Right cardiac atrium (tissue), 5 donors: ENCODE measurements around the gene NPW. TPM values are rescaled to one million over a fixed set of nuclear protein-coding genes. Genes with fewer than 3 reads are reported as not detected.

Experiments
- ATAC-seq, 2 donors: fragments of 200-7000 bp; cut with Tn5 transposase; one replicate each; pipeline versions ENCODE4 v1.8.0 to v1.9.1; 2020; ENCODE audit warnings: moderate library complexity in 2 of 2, mild to moderate bottlenecking in 1 of 2
- DNase-seq, 3 donors: peaks; one replicate each; pipeline ENCODE4 v3.0.0-alpha.2; 2020
- H3K27ac ChIP-seq: one replicate; pipeline ENCODE4 v1.5.1; 2013; ENCODE audit warnings: mild to moderate bottlenecking, low read length, control low read depth, moderate library complexity
- H3K27me3 ChIP-seq: one replicate; pipeline ENCODE4 v1.6.1; 2013; ENCODE audit not compliant: control insufficient read depth, insufficient read depth
- H3K4me1 ChIP-seq: one replicate; pipeline ENCODE4 v1.6.1; 2013; ENCODE audit warnings: low read length; ENCODE audit not compliant: control insufficient read depth, insufficient read depth
- H3K4me3 ChIP-seq: one replicate; pipeline ENCODE4 v1.5.1; 2013; ENCODE audit warnings: low read length, control low read depth
- H3K9me3 ChIP-seq: one replicate; pipeline ENCODE4 v1.6.1; 2013; ENCODE audit warnings: low read length; ENCODE audit not compliant: control insufficient read depth
- WGBS: extraction: QIAGEN DNeasy Blood & Tissue Kit; methylation state at CpG from one replicate; pipeline ENCODE4 v1.1.7; 2013; 5-methylcytosine and 5-hydroxymethylcytosine counted together
- intact Hi-C, 4 donors: fragments of 100-400 bp; cut with DNase I; formaldehyde crosslinking; loops; one replicate each; pipeline versions ENCODE4 v1.11.0 to v1.14.0; 2022 to 2023
- polyA plus RNA-seq: library from polyadenylated mRNA; stranded (reverse); fragments of 200-250 nt; gene quantifications from one replicate; pipeline ENCODE4 v1.2.3, GENCODE V29; 2013
- total RNA-seq, 4 donors: library from RNA; stranded (reverse); fragmentation: NEBNext Ultra II Directional; extraction: Animal tissue kit (Norgen Biotek cat#: 25700); gene quantifications; one replicate each; pipeline ENCODE4 v1.2.1, GENCODE V29; 2021
- donor health status: healthy with polysubstance abuse.
- donor health status: DM: no; HTN: yes; CAD: no.
- donor health status: DM: no; HTN: no; CAD: no.
- donor health status: DM: no; HTN: yes; CAD: no; lungs with severe emphysema.
- donor health status: DM: yes; HTN: yes; CAD: no.

NPW gene
- total and polyA plus RNA-seq, 5 donors = not detected

- Histone ChIP-seq H3K27ac (no peak overlapping the region), H3K9me3 (no peaks in the 10 kb centered on the region), H3K27me3 (no peaks in the 10 kb centered on the region), H3K4me1 (no peaks in the 10 kb centered on the region), H3K4me3 (no peak overlapping the region)
- DNase-seq (no peak), ATAC-seq (no peak)
- WGBS = 94% methylated on average over 18 of the region's 18 CpGs
- intact Hi-C loops = no loop called here
Measured at GRCh38 chr16:2061023-2061422, 41.4 kb downstream of the NPW start.

DNA sequence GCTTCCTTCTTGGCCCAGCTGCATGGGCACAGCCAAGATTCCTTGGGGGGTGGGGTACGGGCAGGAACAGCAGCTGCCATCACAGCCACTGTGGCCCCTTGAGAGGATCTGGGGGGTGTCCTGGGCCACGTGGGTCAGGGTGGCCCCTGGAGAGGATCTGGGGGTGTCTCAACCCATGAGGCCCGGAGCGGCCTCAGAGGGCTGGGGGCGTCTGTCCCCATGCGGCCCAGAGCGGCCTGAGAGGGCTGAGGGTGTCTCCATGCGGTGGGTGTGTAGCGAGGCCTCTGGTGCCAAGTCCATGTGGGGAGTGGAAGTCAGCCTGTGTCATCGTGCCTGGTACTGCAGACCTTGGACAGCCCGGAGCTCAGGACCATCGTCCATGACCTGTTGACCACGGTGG is 41.9 kb downstream of the NPW start:
- ATAC-seq = no peak
- Histone ChIP-seq H3K4me3 (no peak overlapping the region), H3K27ac (no peak overlapping the region), H3K9me3 (no peaks in the 10 kb centered on the region), H3K27me3 (no peaks in the 10 kb centered on the region), H3K4me1 (no peaks in the 10 kb centered on the region)
- DNase-seq = no peak
- WGBS = 91% methylated on average over 13 of the region's 13 CpGs
- intact Hi-C loops = no loop called here

DNA sequence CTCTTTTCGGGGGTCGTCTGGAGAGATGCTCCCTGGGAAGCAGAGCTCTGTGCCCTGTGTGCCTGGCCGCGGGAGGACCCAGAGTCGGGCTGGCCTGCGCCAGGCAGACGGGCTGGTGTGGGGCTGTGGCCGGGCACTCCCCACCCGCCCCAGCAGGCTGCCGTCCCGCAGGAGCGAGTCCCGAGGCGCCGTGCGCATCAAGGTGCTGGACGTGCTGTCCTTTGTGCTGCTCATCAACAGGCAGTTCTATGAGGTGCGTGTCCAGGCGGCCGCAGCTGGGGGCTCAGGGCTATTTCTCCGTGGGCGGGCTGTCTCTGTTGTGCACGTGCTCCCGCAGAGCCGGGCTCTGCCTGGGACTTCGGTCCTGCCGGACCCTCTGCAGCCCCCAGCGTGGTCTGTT is 43.2 kb downstream of the NPW start:
- no peak for ATAC-seq
- Histone ChIP-seq H3K4me3 (no peak overlapping the region), H3K27ac (no peak overlapping the region), H3K27me3 (no peaks in the 10 kb centered on the region), H3K4me1 (no peaks in the 10 kb centered on the region), H3K9me3 (no peaks in the 10 kb centered on the region)
- no peak for DNase-seq
- WGBS = 95% methylated on average over 28 of the region's 28 CpGs
- intact Hi-C loops = no loop called here

DNA sequence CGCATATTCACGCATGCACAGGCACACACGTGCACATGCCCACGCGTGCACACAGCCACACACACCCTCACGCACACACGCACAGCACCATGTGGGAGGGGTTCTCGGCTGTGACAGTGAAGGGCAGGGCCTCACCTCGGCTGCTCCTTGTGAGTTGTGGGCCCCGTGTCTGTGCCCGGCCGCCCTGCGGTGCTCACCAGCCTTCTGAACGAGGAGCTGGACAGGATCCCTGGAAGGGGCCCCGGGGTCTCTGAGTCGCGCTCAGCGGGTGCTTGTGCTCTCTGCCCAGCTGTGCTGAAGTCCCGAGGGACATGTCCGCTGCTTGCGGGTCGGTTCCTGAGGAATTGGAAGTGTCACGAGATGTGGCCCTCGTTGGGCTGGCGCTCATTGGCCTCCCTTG is 44.3 kb downstream of the NPW start:
- ATAC-seq (no peak), DNase-seq (no peak)
- 89% methylated on average over 25 of the region's 25 CpGs for WGBS
- intact Hi-C loops = no loop called here
- no peaks in the 10 kb centered on the region for H3K27me3 ChIP-seq
- no peak overlapping the region for H3K4me3 ChIP-seq
- H3K27ac ChIP-seq = no peak overlapping the region
- no peaks in the 10 kb centered on the region for H3K9me3 ChIP-seq
- H3K4me1 ChIP-seq = no peaks in the 10 kb centered on the region

DNA sequence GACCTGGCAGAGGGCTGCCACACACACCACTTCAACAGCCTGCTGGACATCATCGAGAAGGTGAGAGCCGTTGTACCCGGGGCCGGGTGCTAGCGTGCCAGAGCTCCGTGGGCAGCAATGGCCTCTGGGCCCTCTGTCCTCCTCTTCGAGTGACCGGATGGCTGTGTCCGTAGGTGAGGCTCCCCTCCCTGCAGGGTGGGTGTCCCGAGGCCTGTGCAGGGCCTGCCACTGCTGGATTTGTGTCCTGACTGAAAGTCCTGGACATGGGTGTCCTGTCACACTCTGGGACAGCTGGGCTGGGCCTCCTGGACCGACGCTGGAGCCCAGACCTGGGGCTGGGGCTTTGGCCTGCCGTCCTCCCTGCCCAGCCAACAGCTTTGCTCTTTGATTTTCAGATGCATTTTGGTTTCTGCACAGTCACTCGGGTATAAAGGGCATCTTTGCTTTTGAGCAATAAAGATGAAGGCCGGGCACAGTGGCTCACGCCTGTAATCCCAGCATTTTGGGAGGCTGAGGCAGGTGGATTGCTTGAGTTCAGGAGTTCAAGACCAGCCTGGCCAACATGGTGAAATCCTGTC is 44.9 kb downstream of the NPW start:
- intact Hi-C loops = no loop called here
- Histone ChIP-seq H3K9me3 (no peaks in the 10 kb centered on the region), H3K4me1 (no peaks in the 10 kb centered on the region), H3K27me3 (no peaks in the 10 kb centered on the region), H3K4me3 (no peak overlapping the region), H3K27ac (no peak overlapping the region)
- ATAC-seq = no peak
- DNase-seq = no peak
- WGBS = 95% methylated on average over 16 of the region's 16 CpGs

DNA sequence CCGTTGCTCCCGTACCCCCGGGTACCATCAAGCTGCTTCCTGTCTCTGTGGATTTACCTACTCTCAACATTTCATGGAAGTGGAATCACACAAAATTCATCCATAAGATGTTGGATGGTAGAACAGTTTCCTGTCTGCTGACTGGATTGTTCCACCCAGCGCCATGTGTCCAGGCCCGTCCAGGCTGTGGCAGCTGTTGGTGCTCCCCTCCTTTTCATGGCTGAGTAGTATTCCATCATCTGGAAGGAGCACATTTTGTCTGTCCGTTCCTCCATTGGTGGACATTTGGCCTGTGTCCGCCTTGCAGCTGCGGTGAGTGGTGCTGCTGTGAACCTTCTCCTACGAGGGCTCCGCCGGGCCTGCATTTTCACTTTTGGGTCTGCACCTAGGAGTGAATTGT is 46.6 kb downstream of the NPW start:
- no peak overlapping the region for H3K27ac ChIP-seq
- 97% methylated on average over 11 of the region's 11 CpGs for WGBS
- H3K4me1 ChIP-seq = no peaks in the 10 kb centered on the region
- ATAC-seq = no peak
- no peaks in the 10 kb centered on the region for H3K27me3 ChIP-seq
- H3K4me3 ChIP-seq = no peak overlapping the region
- DNase-seq = no peak
- intact Hi-C loops = no loop called here
- no peaks in the 10 kb centered on the region for H3K9me3 ChIP-seq

Other genes with a start within 250 kb of the NPW start
Only the 30 nearest of the 34 such genes appear.
- gene SPSB3, start 237.2 kb upstream of the NPW start, total RNA-seq = 10 to 100 TPM; 24.5 to 41.3 (median 34.1) TPM
- gene SPSB3, start 237.2 kb upstream of the NPW start, polyA plus RNA-seq = 51.8 TPM
- 10 to 100 TPM; 33.1 to 39.1 (median 35.9) TPM for gene NUBP2, start 236.8 kb upstream of the NPW start, total RNA-seq
- gene NUBP2, start 236.8 kb upstream of the NPW start, polyA plus RNA-seq = 45.3 TPM
- gene IGFALS, start 226.1 kb upstream of the NPW start, total RNA-seq = not detected
- gene IGFALS, start 226.1 kb upstream of the NPW start, polyA plus RNA-seq = 0.05 TPM
- 100 to 1,000 TPM; 123 to 155 (median 141) TPM for gene HAGH, start 193.0 kb upstream of the NPW start, total RNA-seq
- 224 TPM for gene HAGH, start 193.0 kb upstream of the NPW start, polyA plus RNA-seq
- gene FAHD1, start 192.6 kb upstream of the NPW start, total RNA-seq = 10 to 100 TPM; 18.8 to 26.5 (median 22.6) TPM
- 46.4 TPM for gene FAHD1, start 192.6 kb upstream of the NPW start, polyA plus RNA-seq
- not detected for gene MEIOB, start 147.6 kb upstream of the NPW start, total RNA-seq
- not detected for gene MEIOB, start 147.6 kb upstream of the NPW start, polyA plus RNA-seq
- gene HS3ST6, start 101.4 kb upstream of the NPW start, total RNA-seq = not detected
- gene HS3ST6, start 101.4 kb upstream of the NPW start, polyA plus RNA-seq = not detected
- 10 to 100 TPM; 18.0 to 34.0 (median 26.2) TPM for gene MSRB1, start 76.6 kb upstream of the NPW start, total RNA-seq
- 39.2 TPM for gene MSRB1, start 76.6 kb upstream of the NPW start, polyA plus RNA-seq
- gene RPL3L, start 65.1 kb upstream of the NPW start, total RNA-seq = 10 to 100 TPM; 21.1 to 47.2 (median 24.2) TPM
- gene RPL3L, start 65.1 kb upstream of the NPW start, polyA plus RNA-seq = 37.3 TPM
- 100 to 1,000 TPM; 397 to 535 (median 467) TPM for gene NDUFB10, start 60.2 kb upstream of the NPW start, total RNA-seq
- 1,316 TPM for gene NDUFB10, start 60.2 kb upstream of the NPW start, polyA plus RNA-seq
- gene RPS2, start 55.0 kb upstream of the NPW start, total RNA-seq = 1,000 to 10,000 TPM in 3 of 4 donors, 100 to 1,000 TPM in 1; 947 to 1,371 (median 1,063) TPM
- 1,244 TPM for gene RPS2, start 55.0 kb upstream of the NPW start, polyA plus RNA-seq
- not detected for gene RNF151, start 52.9 kb upstream of the NPW start, total RNA-seq
- not detected for gene RNF151, start 52.9 kb upstream of the NPW start, polyA plus RNA-seq
- gene TBL3, start 47.7 kb upstream of the NPW start, total RNA-seq = 10 to 100 TPM; 19.0 to 22.8 (median 19.7) TPM
- gene TBL3, start 47.7 kb upstream of the NPW start, polyA plus RNA-seq = 39.6 TPM
- gene NOXO1, start 38.3 kb upstream of the NPW start, total RNA-seq = not detected
- gene NOXO1, start 38.3 kb upstream of the NPW start, polyA plus RNA-seq = 0.29 TPM
- gene GFER, start 35.6 kb upstream of the NPW start, total RNA-seq = 10 to 100 TPM; 19.6 to 25.7 (median 22.2) TPM
- gene GFER, start 35.6 kb upstream of the NPW start, polyA plus RNA-seq = 31.7 TPM
- 1 to 10 TPM in 1 of 4 donors, under 1 TPM in 3; 0.57 to 1.0 (median 0.68) TPM for gene SYNGR3, start 29.8 kb upstream of the NPW start, total RNA-seq
- 1.4 TPM for gene SYNGR3, start 29.8 kb upstream of the NPW start, polyA plus RNA-seq
- 10 to 100 TPM; 16.8 to 20.5 (median 17.5) TPM for gene ZNF598, start 10.0 kb upstream of the NPW start, total RNA-seq
- 14.0 TPM for gene ZNF598, start 10.0 kb upstream of the NPW start, polyA plus RNA-seq
- gene NHERF2, start 7.1 kb downstream of the NPW start, total RNA-seq = 100 to 1,000 TPM; 131 to 257 (median 158) TPM
- gene NHERF2, start 7.1 kb downstream of the NPW start, polyA plus RNA-seq = 228 TPM
- gene NTHL1, start 28.0 kb downstream of the NPW start, total RNA-seq = 10 to 100 TPM in 3 of 4 donors, 1 to 10 TPM in 1; 4.3 to 14.0 (median 12.5) TPM
- gene NTHL1, start 28.0 kb downstream of the NPW start, polyA plus RNA-seq = 21.3 TPM
- 10 to 100 TPM; 67.3 to 72.4 (median 69.4) TPM for gene TSC2, start 28.2 kb downstream of the NPW start, total RNA-seq
- 34.7 TPM for gene TSC2, start 28.2 kb downstream of the NPW start, polyA plus RNA-seq
- 100 to 1,000 TPM in 2 of 4 donors, 10 to 100 TPM in 2; 95.9 to 111 (median 99.1) TPM for gene PKD1, start 116.1 kb downstream of the NPW start, total RNA-seq
- 98.4 TPM for gene PKD1, start 116.1 kb downstream of the NPW start, polyA plus RNA-seq
- gene RAB26, start 128.8 kb downstream of the NPW start, total RNA-seq = under 1 TPM in 3 of 4 donors, not detected in 1; 0.24 to 0.89 (median 0.88) TPM
- gene RAB26, start 128.8 kb downstream of the NPW start, polyA plus RNA-seq = 0.95 TPM
- gene TRAF7, start 136.0 kb downstream of the NPW start, total RNA-seq = 10 to 100 TPM; 26.1 to 39.2 (median 33.0) TPM
- 17.7 TPM for gene TRAF7, start 136.0 kb downstream of the NPW start, polyA plus RNA-seq
- gene CASKIN1, start 176.8 kb downstream of the NPW start, total RNA-seq = 10 to 100 TPM in 3 of 4 donors, 1 to 10 TPM in 1; 9.3 to 26.5 (median 12.3) TPM
- gene CASKIN1, start 176.8 kb downstream of the NPW start, polyA plus RNA-seq = 9.7 TPM
- 10 to 100 TPM; 24.2 to 29.3 (median 27.0) TPM for gene MLST8, start 185.7 kb downstream of the NPW start, total RNA-seq
- 33.3 TPM for gene MLST8, start 185.7 kb downstream of the NPW start, polyA plus RNA-seq
- gene BRICD5, start 191.1 kb downstream of the NPW start, total RNA-seq = 10 to 100 TPM in 1 of 4 donors, 1 to 10 TPM in 3; 6.8 to 11.0 (median 7.9) TPM
- gene BRICD5, start 191.1 kb downstream of the NPW start, polyA plus RNA-seq = 3.4 TPM
- gene PGP, start 195.1 kb downstream of the NPW start, total RNA-seq = 10 to 100 TPM; 20.2 to 24.8 (median 21.5) TPM
- 19.3 TPM for gene PGP, start 195.1 kb downstream of the NPW start, polyA plus RNA-seq
- gene E4F1, start 203.8 kb downstream of the NPW start, total RNA-seq = 10 to 100 TPM; 11.8 to 16.1 (median 14.2) TPM
- 13.7 TPM for gene E4F1, start 203.8 kb downstream of the NPW start, polyA plus RNA-seq
- gene DNASE1L2, start 216.7 kb downstream of the NPW start, total RNA-seq = under 1 TPM; 0.17 to 0.43 (median 0.33) TPM
- gene DNASE1L2, start 216.7 kb downstream of the NPW start, polyA plus RNA-seq = 0.48 TPM
- 100 to 1,000 TPM; 110 to 145 (median 121) TPM for gene ECI1, start 231.8 kb downstream of the NPW start, total RNA-seq
- 166 TPM for gene ECI1, start 231.8 kb downstream of the NPW start, polyA plus RNA-seq